ENCODE data around the gene GAR1.
A peak's percentile ranks its signal among the peaks of the same experiment; 100 is the strongest.
"Not testable (repeated sequence)": the region's sequence is repeated elsewhere in the genome, so short reads cannot be mapped to it uniquely, and the experiment has no call there.

The GAR1 gene

DNA sequence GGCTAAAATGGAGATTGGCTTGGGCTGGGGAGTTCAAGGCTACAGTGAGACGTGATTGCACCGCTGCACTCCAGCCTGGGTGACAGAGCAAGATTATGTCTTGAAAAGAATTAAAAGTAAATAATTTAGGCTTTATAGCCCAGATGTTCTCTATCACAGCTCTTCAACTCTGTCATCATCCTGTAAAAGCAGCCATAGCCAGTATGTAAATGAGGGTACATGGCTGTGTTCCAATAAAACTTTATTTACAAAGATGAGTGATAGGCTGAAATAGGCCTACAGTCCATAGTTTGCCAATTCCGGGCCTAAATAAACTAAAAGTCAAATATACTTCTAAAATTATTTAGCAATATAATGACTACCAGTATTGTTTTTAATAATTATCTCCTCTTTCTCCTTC, 21.4 kb downstream of the GAR1 start:
- TF ChIP-seq, protein P1, sequence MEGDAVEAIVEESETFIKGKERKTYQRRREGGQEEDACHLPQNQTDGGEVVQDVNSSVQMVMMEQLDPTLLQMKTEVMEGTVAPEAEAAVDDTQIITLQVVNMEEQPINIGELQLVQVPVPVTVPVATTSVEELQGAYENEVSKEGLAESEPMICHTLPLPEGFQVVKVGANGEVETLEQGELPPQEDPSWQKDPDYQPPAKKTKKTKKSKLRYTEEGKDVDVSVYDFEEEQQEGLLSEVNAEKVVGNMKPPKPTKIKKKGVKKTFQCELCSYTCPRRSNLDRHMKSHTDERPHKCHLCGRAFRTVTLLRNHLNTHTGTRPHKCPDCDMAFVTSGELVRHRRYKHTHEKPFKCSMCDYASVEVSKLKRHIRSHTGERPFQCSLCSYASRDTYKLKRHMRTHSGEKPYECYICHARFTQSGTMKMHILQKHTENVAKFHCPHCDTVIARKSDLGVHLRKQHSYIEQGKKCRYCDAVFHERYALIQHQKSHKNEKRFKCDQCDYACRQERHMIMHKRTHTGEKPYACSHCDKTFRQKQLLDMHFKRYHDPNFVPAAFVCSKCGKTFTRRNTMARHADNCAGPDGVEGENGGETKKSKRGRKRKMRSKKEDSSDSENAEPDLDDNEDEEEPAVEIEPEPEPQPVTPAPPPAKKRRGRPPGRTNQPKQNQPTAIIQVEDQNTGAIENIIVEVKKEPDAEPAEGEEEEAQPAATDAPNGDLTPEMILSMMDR (IDR thresholded peaks at IDR 0.05; ENCODE audit: low read length, missing control alignments) = no peak
- H3K4me3 ChIP-seq (replicated peaks; ENCODE audit: low read depth, low read length) = no peak overlapping the region
- DNase-seq (ENCODE audit: low read depth) = no peak

DNA sequence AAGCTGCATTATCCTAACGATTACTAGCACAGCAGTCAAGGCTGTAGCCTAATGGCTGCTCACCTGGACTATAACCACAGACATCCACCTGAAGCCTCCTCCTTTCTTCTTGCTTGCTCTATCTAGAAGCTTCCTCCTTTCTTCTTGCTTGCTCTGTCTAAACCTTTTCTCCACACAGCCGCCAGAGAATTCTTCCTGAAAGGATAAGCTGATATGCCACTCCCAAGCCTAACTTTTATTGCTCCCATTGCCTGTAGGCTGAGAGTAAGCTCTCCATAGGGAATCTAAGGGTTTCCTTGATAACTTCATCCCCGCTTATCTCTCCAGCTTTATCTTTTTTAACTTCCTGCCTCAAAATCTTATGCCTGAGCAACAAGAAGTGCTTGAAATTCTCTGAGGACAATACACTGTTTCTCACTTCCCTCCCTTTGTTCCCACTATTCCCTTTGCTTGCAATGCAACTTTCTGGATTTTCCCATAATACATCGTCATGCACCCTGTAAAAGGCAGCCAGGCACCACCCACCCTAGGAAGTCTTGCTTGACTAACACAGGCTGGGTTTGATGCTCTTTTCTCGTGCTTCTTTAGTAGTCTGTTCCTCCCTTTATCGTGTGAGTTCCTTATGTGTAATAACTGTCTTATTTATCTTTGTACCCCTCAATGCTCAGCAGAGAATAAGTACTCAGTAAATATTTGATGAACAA, 31.0 kb downstream of the GAR1 start:
- peak; percentile 4 for DNase-seq (ENCODE audit: low read depth)
- TF ChIP-seq, protein P1 (IDR thresholded peaks at IDR 0.05; ENCODE audit: low read length, missing control alignments) = no peak
- no peak overlapping the region for H3K4me3 ChIP-seq (replicated peaks; ENCODE audit: low read depth, low read length)

DNA sequence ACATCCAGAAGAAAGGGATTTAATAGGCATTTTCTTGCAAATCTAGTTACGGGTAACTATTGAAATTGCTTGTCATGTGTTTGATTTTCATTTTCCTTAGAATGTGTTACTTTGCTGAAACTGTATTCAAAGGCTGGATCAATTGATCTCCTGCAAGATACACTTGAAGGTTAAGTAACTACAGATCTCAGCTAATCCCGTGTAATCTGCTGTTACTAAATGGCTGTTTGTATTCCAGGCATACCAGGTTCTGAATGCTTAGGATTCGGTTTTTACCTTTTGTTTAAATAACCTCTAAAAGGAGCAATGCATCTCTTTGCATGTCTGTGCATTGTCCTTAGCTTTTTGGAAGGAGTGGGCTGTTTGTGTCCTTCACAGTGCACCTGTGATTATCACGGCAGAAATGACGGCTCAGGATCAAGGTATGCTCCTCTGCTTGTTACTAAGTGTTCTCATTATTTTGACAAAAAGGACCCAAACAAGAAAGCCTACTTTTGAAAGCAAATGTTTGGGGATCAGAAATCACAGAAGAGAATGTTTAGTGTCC, 32.4 kb downstream of the GAR1 start, which contains the start of gene LRIT3:
Gene LRIT3, plus strand, starts transcription at position 212 of the 547 bp plus-strand sequence. Its CDS starts 95 bp downstream, at position 307.
- TF ChIP-seq, protein P1 (IDR thresholded peaks at IDR 0.05; ENCODE audit: low read length, missing control alignments) = no peak
- no peak for DNase-seq (ENCODE audit: low read depth)
- no peak within 1 kb of the TSS for H3K4me3 ChIP-seq (replicated peaks; ENCODE audit: low read depth, low read length)

GRCh38 chr4:109848501-109848900, 32.9 kb downstream of the GAR1 start:
- no peak overlapping the region for H3K4me3 ChIP-seq (replicated peaks; ENCODE audit: low read depth, low read length)
- TF ChIP-seq, protein P1 (IDR thresholded peaks at IDR 0.05; ENCODE audit: low read length, missing control alignments) = no peak
- DNase-seq (ENCODE audit: low read depth) = no peak

DNA sequence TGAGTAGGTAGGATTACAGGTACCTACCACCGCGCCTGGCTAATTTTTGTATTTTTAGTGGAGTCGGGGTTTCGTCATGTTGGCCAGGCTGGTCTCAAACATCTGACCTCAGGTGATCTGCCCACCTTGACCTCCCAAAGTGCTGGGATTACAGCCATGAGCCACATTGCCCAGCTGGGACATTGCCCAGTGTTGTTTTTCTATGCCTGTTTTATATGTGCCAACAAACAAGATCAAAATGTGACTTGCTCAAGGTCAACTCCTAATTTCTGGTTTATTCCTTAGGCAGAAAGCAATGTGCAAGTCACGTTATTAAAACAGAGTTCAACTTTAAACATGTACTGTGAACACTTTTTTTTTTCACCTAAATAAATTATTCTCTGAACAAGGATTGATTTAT, 35.0 kb downstream of the GAR1 start:
- H3K4me3 ChIP-seq (replicated peaks; ENCODE audit: low read depth, low read length) = no peak overlapping the region
- no peak for DNase-seq (ENCODE audit: low read depth)
- TF ChIP-seq, protein P1 (IDR thresholded peaks at IDR 0.05; ENCODE audit: low read length, missing control alignments) = no peak

GRCh38 chr4:109859426-109860300, 44.1 kb downstream of the GAR1 start:
- not testable (repeated sequence) for H3K4me3 ChIP-seq (replicated peaks; ENCODE audit: low read depth, low read length); DNase-seq (ENCODE audit: low read depth)

GRCh38 chr4:109861271-109861670, 45.7 kb downstream of the GAR1 start:
- DNase-seq (ENCODE audit: low read depth) = no peak
- H3K4me3 ChIP-seq (replicated peaks; ENCODE audit: low read depth, low read length) = no peak overlapping the region
- TF ChIP-seq, protein P1 (IDR thresholded peaks at IDR 0.05; ENCODE audit: low read length, missing control alignments) = no peak

All from fibroblast of pulmonary artery (primary cell).